GM12874 (cell line): ENCODE results near the gene VSTM2L.

Experiments used
- CTCF ChIP-seq: IDR thresholded peaks from 2 replicates; pipeline ENCODE4 v1.5.1; 2011; ENCODE audit warnings: low read depth, mild to moderate bottlenecking, control low read depth, low read length, moderate library complexity; ENCODE audit not compliant: insufficient read depth

Gene VSTM2L

DNA sequence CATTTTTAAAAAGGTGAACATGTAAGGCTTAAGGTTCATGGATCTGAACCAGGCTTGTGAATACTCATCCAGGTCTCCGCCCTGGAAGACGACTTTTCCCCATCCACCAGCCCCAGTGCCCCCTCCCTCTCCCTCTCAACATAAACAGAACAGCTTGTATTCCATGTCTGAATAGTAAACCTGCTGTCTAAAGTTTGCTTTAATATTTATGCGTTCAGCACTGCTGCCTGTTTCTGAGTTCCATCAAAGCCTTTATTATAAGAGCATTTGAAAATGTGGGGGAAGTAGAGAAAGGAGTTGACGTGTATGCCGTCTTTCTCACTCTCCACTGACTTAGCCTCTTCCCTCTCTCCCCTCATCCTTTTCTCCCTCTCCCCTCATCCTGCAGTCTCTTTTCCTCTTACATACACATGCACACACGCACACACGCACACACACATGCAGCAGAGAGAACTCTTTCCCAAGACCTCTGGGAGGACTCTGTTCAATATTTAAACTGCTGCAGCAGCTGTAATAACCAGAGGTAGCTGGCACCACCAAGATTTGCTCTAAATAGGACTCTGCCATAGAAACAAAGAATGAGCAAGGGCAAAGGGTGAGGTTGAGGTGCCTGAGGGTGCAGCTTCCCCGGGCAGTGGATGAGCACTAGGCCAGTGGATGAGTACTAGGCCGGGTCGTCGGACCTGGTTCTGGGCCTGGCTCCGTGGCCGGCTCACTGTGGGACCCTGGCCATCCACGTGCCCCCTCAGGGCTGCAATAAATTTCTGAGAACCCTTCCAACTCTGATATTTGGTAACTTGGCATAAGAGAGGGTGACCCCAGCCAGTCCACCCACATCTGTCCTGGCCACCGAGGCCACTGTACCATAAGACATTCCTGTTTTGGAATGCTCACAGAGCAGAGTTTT, 35.4 kb upstream of the VSTM2L start:
- no peak for TF ChIP-seq CTCF

- TF ChIP-seq CTCF = no peak
Measured at GRCh38 chr20:37868851-37869333, 34.0 kb upstream of the VSTM2L start.

- TF ChIP-seq CTCF = no peak
Measured at GRCh38 chr20:37869334-37869861, 33.5 kb upstream of the VSTM2L start.

GRCh38 chr20:37870294-37870693, 32.6 kb upstream of the VSTM2L start:
- no peak for TF ChIP-seq CTCF

DNA sequence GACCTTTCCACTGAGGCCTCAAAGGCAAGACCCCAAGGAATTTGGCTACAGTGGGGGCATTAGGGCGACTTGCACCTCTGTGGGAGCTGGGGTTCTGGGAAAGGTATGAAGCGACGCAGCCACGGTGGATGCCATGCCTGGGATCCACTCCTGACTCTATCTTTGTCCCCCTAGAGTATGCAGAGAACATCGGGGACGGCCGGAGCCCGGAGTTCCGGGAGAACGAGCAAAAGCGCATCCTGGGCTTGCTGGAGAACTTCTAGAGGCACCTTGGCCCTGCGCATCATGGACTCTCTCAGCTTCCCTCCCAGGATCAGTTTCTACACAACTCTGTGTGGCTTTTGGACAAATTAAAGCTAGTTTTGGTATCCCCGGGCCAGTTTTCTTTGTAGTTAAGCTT, 31.2 kb upstream of the VSTM2L start:
- TF ChIP-seq CTCF = no peak

DNA sequence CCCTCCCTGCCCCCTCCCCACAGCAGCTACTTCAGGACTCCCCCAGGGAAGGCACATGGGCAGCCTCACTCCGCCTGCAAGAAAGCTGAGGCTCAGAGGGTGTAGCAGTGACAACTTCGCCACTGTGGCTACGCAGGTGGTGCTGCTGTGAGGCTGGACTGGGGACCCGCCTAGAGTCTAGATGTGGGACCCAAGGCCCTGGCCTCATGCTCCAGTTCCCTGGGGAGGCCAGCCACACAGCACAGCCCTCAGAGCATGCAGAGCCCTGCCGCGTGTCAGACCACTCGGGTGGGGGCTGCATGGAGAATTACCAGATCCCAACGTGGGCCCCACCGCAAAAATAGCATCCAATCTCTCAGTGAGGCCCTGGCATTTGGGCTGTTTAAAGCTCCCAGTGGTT, 30.8 kb upstream of the VSTM2L start:
- no peak for TF ChIP-seq CTCF

DNA sequence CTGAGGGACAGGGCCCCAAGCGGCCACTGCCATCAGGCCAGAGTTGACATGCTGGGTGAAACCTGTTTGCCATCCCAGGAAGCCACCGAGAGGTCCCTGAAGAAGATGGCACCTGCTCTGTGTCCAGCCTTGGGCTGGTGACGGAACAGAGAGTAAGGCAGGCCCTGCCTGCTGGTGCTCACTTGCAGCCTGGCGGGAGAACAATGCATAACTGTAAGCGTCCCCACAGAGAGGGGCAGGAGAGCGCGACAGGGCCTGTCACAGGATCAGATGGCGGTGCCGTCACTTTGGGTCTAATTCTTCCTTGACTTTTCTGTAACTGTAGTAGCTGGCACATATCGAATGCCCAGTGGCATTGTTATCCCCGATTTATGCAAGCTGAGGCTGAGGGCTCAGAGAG, 29.0 kb upstream of the VSTM2L start:
- no peak for TF ChIP-seq CTCF
